Stimulated activated CD4-positive, alpha-beta T cell treated with anti-CD3 and anti-CD28 coated beads, Interleukin-2, amount 100 ng/mL, for 4 hours (primary cell): Measurements from ENCODE around the gene IRF7.

Source experiments
- DNase-seq: peaks from one replicate; pipeline ENCODE4 v3.0.0-alpha.2; 2020; ENCODE audit warnings: low read depth

IRF7 gene

GRCh38 chr11:640021-640706 is 24.4 kb upstream of the IRF7 start:
- DNase-seq, result no peak

GRCh38 chr11:639332-639955 is 23.7 kb upstream of the IRF7 start:
- no peak for DNase-seq

GRCh38 chr11:638631-639331 is 23.0 kb upstream of the IRF7 start:
- DNase-seq, result no peak

DNA sequence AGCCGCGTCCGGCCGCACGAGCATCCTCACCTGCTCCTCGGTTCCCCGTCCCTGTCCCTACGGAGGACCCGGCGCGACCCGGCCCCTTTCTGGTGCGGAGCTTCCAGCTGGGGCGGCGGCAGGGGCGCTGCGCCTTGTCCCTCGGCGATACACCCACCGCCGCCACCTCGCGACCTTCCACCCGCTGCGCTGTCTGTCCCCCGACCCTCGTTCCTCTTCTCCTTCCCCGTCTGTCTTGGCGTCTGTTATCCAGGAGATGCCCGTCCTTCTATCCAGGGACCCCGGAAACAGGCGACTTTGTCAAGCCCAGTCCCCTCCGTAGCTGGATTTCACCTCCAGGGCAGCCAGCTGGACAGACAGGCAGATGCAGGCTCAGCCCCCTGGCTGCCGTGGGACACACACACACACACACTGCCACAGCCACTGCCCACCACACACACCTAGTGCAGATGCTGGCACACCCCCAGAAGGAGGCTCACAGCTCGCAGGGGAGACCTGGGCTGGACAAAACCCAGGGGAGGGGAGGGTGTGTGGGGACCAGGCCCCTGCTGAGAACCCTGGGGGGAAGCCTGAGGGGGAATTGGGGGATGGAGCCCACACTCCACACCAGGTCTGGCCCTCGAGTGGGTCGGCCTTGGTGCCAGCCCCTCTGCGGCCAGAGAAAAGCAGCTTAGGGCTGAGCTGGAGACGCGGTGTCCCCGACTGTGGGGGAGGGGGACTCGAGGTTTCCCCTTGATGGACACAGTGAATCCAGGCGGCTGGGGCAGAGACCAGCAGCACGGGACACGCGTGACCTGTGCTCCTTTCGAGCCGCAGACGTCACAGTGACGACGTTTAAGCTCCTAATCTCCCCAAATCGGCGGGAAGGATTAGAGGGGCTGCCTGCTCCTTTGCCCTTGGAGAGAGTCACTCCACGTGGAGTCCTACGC is 22.1 kb upstream of the IRF7 start:
- no peak for DNase-seq

GRCh38 chr11:637333-637592 is 21.5 kb upstream of the IRF7 start:
- no peak for DNase-seq

DNA sequence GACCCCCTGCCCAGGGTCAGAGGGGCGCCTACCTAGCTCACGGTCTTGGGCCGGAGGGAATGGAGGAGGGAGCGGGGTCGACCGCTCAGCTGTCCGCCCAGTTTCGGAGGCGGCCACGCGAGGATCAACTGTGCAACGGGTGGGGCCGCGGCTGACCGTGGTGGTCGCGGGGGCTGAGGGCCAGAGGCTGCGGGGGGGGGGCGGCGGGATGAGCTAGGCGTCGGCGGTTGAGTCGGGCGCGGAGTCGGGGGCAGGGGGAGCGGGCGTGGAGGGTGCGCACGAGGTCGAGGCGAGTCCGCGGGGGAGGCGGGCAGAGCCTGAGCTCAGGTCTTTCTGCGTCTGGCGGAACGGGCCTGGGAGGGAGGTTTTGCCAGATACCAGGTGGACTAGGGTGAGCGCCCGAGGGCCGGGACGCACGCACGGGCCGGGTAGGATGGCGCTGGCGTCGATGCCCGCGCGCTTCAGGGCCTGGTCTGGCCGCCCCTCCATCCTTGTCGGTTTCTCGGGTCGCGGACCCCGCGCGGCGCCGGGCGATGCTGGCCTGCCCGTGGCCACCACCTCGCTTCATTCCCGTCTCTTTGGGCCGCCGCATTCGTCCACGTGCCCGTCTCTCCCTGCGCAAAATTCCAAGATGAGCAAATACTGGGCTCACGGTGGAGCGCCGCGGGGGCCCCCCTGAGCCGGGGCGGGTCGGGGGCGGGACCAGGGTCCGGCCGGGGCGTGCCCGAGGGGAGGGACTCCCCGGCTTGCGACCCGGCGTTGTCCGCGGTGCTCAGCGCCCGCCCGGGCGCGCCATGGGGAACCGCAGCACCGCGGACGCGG is 21.0 kb upstream of the IRF7 start, which contains the start of gene DRD4:
DRD4 (plus strand) TSS at position 759 of the 822 bp plus-strand sequence; CDS start at position 795, 36 bp downstream.
- DNase-seq, result no peak

GRCh38 chr11:635945-636510 is 20.3 kb upstream of the IRF7 start:
- no peak for DNase-seq

GRCh38 chr11:630871-631270 is 15.1 kb upstream of the IRF7 start:
- no peak for DNase-seq

GRCh38 chr11:629237-629583 is 13.5 kb upstream of the IRF7 start:
- DNase-seq, result no peak

DNA sequence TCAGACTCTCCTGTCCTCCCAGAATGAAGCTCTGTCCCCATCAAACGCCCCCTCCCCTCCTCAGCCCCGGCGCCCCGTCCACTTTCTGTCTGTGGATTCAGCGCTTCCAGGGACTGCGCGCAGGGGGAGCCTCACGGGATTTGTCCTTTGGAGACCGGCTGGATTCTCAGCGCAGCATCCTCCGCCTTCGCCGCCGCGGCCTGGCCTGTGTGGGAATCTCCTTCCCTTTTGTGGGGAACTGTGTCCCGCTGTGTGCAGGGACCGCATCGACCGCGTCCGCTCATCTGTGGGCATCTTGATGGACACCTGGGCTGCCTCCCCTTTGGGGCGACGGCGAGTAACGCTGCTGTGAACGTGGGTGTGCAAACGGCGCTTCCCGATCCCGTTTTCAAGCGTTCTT is 12.3 kb upstream of the IRF7 start:
- DNase-seq, result no peak

GRCh38 chr11:627308-627576 is 11.5 kb upstream of the IRF7 start:
- no peak for DNase-seq

GRCh38 chr11:626475-627307 is 10.9 kb upstream of the IRF7 start, which contains the start of gene SCT:
TSS of gene SCT (minus strand) at chr11:627181. CDS start at chr11:627143, 38 bp downstream.
- no peak for DNase-seq

- no peak for DNase-seq
These were observed 10.0 kb upstream of the IRF7 start for GRCh38 chr11:625636-626268.

DNA sequence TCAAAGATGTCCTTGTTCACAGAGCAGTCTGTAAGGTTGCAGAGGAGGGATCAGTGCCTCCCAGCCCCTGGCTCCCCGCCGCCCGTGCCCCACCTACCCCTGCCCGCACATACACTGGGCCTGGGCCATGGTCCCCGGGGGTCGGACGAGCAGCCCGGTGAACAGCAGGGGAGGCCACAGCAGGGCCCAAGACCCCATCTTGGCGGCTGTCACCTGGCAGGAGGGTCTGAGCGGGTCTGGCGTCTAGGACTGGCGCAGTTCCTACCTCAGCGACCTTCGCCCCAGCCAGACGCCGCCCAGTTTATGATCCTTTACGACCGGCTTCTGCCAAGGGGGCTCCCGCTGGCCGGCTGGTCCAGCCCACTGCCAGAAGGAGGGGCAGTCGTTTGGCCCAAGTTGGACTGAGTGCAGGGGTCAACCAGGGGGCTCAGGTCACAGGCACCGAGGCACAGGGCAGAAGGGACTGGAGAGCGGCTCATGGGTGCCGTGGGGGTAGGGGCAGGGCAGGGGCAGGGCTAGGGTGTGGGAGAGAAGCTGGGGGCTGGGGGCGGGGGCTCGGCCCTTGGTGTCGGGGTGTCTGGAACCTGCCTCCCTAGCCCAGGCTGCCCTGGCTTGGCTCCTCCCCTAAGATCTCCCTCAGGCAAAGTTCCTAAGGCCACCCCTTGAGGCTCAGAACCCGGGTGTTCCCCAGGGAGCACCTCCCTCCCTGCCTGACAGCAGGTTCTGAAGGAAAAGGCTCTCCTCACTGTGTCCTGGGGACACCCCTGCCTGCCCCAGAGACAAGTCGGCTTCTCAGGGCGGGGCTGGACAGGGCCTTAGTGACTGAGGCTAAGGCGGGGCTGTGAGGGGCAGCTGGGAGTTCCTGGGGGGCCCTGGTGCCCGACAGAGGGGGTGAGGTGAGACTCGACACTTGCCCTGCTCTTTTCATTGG is 9.2 kb upstream of the IRF7 start, which contains the start of gene CDHR5:
CDHR5 (minus strand) TSS at position 251 of the 931 bp plus-strand sequence; CDS start at position 198, 53 bp downstream.
- no peak for DNase-seq

DNA sequence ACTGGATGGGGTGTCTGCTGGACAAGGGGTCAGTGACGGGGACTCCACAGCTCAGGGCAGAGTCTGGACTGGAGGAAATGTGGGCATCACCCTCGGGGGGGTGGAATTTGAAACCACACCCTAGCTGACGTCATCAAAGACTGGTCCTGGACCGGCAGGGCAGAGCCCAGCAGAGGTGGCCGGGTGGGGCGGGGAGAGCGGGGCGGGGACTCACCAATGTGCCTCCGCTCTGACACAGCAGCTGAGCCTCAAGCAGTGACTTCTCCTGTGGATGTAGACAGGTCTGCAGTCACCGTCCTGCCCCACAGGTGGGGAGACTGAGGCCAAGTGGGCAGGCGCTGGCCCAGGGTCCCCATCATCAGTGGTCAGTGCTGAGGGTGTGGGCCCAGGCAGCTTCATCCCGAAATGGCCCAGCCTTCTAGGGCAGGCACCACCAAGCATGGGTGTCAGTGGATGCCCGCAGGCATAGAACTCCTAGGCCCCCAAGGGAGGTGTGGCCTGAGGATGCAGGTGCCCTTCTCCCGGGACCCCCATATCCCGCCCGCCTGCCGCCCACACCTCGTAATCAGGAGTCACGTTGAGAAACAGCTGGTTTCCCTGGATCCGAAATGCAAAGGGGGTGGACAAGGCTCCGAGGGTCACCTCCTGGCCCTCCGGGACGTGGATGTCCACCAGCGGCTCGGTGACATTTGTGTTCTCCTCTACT is 8.4 kb upstream of the IRF7 start:
- no peak for DNase-seq

GRCh38 chr11:623349-623869 is 7.7 kb upstream of the IRF7 start:
- DNase-seq, result no peak

GRCh38 chr11:621838-622237 is 6.1 kb upstream of the IRF7 start:
- DNase-seq, result no peak
